SIG-M5 (cell line): Measurements from ENCODE around the gene MAGEB6B.
"Not testable (repeated sequence)": the region's sequence is repeated elsewhere in the genome, so short reads cannot be mapped to it uniquely, and the experiment has no call there.

Source experiments
- DNase-seq: peaks from one replicate; lab custom pipeline; 2025; lab: John Stamatoyannopoulos, UW

Gene MAGEB6B, protein sequence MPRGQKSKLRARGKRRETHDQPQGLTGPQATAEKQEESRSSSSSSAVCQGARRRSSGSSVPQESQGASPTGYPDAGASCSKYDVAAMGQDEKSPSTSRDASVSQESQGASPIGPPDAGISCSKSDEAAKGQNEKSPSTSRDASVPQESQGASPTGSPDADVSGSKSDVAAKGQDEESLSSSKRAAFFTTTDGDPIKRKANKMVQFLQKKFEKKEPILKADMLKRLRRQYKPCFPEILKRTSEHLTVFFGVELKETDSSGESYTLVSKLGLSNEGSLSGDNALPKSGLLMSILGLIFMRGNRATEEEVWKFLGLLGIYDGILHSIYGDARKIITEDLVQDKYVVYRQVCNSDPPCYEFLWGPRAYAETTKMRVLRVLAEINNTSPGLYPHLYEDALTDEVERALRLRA

DNA sequence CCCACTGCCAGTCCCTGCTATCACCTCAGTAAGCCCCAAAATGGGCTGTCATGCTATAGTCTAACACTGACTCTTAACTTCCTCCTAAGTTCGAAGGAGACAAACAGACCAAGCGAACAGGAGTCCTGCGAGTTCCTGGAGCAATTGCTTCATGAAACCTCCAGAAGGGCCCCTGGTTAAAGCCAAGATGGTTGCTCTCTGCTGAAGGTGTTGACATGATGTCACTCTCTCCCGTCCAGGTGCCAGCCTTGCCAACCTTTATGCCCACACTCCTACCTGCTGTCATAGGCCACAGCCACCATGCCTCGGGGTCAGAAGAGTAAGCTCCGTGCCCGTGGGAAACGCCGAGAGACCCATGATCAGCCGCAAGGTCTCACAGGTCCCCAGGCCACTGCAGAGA is at the start of gene MAGEB6B:
MAGEB6B (plus strand) TSS at position 301 of the 400 bp plus-strand sequence; CDS start at position 301, 0 bp downstream.
- no peak for DNase-seq

DNA sequence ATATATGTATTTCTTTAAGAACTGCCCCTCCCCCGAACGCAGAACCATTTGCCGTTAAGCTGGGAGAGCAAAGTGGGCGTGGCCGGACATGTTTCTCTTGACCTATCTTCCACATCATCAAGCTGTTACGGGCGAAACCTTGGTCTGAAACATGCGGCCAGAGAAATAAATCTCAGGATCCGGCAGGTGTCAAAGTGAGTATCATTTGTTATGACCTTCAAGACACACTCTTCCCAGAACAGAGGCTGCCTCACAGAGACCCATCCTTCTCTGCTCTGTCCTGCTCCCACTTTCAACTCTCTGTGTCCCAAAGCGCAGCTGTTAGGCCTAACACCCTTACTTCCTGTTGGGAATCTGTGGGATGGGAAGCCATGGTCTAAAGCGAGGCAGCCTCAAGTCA is 22.1 kb upstream of the MAGEB6B start, which contains the start of gene MAGEB18:
MAGEB18 (plus strand) TSS at position 70 of the 400 bp plus-strand sequence. CDS start 643 bp downstream, outside the sequence.
- DNase-seq, result no peak

DNA sequence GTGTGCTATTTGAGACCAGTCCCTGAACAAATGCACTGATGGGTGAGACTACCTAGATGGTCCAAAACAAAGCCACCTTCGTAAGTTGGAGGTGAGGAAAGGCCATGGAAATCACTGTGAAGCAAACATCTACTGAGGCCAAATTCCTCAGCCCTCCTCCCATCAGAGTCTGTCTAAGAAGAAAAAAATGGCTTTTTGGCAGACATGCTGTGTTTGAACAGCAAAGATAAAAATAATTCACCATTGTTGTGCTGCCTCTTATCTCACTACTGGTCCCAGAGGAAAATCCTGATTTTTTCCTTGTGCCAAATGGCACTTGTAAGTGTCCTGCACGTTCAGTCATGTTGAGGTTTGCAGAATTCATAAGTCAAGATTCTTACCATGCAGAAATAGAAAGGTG is 14.4 kb upstream of the MAGEB6B start:
- DNase-seq, result no peak

DNA sequence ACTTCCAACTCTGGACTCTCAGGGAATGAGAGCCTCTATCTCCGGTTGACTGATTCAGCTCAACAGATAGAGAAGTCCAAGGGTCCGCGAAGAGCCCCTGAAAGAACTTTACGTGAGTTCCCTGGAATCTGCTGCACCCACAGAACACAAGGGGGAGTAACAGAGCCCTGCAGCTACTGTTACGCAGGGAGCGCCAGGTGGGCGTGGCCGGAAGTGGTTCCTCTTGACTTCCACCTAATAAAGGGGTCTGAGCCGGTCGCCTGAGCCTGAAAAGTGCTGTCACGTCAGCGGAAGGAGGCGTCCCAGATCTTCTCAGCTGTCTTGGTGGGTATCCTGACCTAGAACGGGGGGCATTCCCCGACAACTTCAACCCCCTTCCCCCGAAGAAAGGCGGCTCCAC is 31.8 kb downstream of the MAGEB6B start, which contains the start of gene MAGEB6:
MAGEB6 (plus strand) TSS at position 237 of the 400 bp plus-strand sequence. CDS start 1,407 bp downstream, outside the sequence.
- no peak for DNase-seq

DNA sequence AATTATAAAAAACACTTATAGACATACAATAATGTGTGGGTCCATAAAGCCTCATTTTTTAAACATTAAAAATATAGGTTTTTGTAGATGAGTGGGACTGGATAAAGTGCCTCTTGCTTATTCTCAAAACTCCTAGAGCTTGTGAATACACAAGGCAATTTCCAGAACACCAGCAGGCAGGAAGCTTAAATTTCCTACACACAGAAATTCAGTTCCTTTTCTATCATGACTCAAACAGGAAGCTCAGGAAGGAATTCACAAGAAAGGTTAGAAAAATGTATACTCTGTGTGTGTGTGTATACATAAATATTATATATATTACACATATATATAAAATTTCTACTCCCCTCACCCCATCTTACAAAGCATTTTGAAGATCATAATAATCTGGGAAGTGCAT is 43.2 kb downstream of the MAGEB6B start:
- DNase-seq, result no peak

DNA sequence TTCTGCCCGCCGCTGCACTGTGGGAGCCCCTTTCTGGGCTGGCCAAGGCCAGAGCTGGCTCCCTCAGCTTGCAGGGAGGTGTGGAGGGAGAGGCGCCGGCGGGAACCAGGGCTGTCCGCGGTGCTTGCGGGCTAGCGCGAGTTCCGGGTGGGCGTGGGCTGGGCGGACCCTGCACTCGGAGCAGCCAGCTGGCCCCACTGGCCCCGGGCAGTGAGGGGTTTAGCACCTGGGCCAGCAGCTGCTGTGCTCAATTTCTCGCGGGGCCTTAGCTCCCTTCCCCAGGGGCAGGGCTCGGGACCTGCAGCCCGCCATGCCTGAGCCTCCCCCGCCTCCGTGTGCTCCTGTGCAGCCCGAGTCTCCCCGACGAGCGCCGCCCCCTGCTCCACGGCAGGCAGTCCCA is 44.3 kb downstream of the MAGEB6B start:
- not testable (repeated sequence) for DNase-seq

DNA sequence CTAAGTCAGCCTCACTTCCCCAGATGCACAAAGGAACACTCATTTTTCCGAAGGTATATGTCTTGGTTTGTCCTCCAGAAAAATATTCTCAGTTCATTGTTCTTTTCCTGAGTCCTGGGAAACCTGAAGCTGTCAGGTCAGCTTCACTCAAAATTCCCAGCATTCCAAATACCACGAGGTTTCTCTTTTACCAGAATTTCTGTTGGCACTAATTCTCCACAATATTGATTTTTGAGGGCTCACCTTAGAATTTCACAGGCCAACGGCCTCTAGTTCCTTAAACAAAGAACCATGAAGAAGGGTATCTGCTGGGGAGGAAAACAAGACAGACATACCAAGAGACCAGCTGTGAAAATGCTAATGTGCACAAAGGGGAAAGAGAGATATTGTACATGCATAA is 47.6 kb downstream of the MAGEB6B start:
- no peak for DNase-seq
